ENCODE measurements around the gene SLC6A18. TPM values are rescaled to one million over a fixed set of nuclear protein-coding genes. Genes with fewer than 3 reads are reported as not detected.

Gene SLC6A18
- total RNA-seq, 4 donors from 2014 or later = not detected

GRCh38 chr5:1214936-1215220, 10.3 kb upstream of the SLC6A18 start:
- intact Hi-C loops (cut with DNase I) = loop anchor here (10.0 kb wide), 1 partner anchor 440 kb away; no protein-coding TSS in a partner anchor
- no peak for TF ChIP-seq POLR2A (IDR thresholded peaks at IDR 0.05)
- no peak for TF ChIP-seq CTCF (IDR thresholded peaks at IDR 0.05)
- DNase-seq = no peak
- Histone ChIP-seq H3K27me3 (no peaks in the 10 kb centered on the region), H3K9me3 (no peaks in the 10 kb centered on the region), H3K4me3 (replicated peaks in 1 of 3) (no peak overlapping the region), H3K4me1 (no peaks in the 10 kb centered on the region), H3K36me3 (no peaks in the 10 kb centered on the region), H3K27ac (no peak overlapping the region)
- 31 to 48% methylated on average over 2 of the region's 2 CpGs for WGBS, 2 donors

GRCh38 chr5:1215320-1216096, 9.7 kb upstream of the SLC6A18 start:
- Histone ChIP-seq H3K4me1 (no peaks in the 10 kb centered on the region), H3K4me3 (replicated peaks in 1 of 3) (no peak overlapping the region), H3K27me3 (no peaks in the 10 kb centered on the region), H3K27ac (no peak overlapping the region), H3K36me3 (no peaks in the 10 kb centered on the region), H3K9me3 (no peaks in the 10 kb centered on the region)
- TF ChIP-seq CTCF (IDR thresholded peaks at IDR 0.05) = no peak
- no peak for TF ChIP-seq POLR2A (IDR thresholded peaks at IDR 0.05)
- DNase-seq = no peak
- WGBS, 2 donors = 93 to 94% methylated on average over 21 to 23 of the region's 23 CpGs
- intact Hi-C loops (cut with DNase I) = loop anchor here (10.0 kb wide), 1 partner anchor 439 kb away; no protein-coding TSS in a partner anchor

- TF ChIP-seq CTCF (IDR thresholded peaks at IDR 0.05) (no peak), POLR2A (IDR thresholded peaks at IDR 0.05) (no peak)
- intact Hi-C loops (cut with DNase I) = loop anchor here (10.0 kb wide), 1 partner anchor 438 kb away; no protein-coding TSS in a partner anchor
- WGBS, 2 donors = 95 to 98% methylated on average over 27 to 28 of the region's 38 CpGs
- Histone ChIP-seq H3K4me3 (replicated peaks in 1 of 3) (no peak overlapping the region), H3K9me3 (no peaks in the 10 kb centered on the region), H3K4me1 (no peaks in the 10 kb centered on the region), H3K36me3 (no peaks in the 10 kb centered on the region), H3K27me3 (no peaks in the 10 kb centered on the region), H3K27ac (no peak overlapping the region)
- no peak for DNase-seq
Observed at GRCh38 chr5:1216211-1216917, 8.8 kb upstream of the SLC6A18 start.

GRCh38 chr5:1216918-1217295, 8.3 kb upstream of the SLC6A18 start:
- intact Hi-C loops (cut with DNase I) = loop anchor here (10.0 kb wide), 1 partner anchor 438 kb away; no protein-coding TSS in a partner anchor
- Histone ChIP-seq H3K36me3 (no peaks in the 10 kb centered on the region), H3K4me3 (replicated peaks in 1 of 3) (no peak overlapping the region), H3K4me1 (no peaks in the 10 kb centered on the region), H3K27ac (no peak overlapping the region), H3K27me3 (no peaks in the 10 kb centered on the region), H3K9me3 (no peaks in the 10 kb centered on the region)
- WGBS, 2 donors = 84 to 92% methylated on average over 8 to 15 of the region's 18 CpGs
- no peak for TF ChIP-seq CTCF (IDR thresholded peaks at IDR 0.05)
- no peak for TF ChIP-seq POLR2A (IDR thresholded peaks at IDR 0.05)
- no peak for DNase-seq

Measured in thyroid gland (tissue), 4 donors.